Colonic mucosa (tissue), 4 donors: ENCODE measurements around the gene TARS3. TPM values are rescaled to one million over a fixed set of nuclear protein-coding genes. Genes with fewer than 3 reads are reported as not detected.

ENCODE experiments used
- DNase-seq: peaks from one replicate; pipeline ENCODE4 v3.0.0-alpha.2; 2020
- H3K27ac ChIP-seq: fragments of 200-600 bp; one replicate; pipeline ENCODE4 v1.8.0; 2021
- H3K27me3 ChIP-seq: fragments of 200-600 bp; one replicate; pipeline ENCODE4 v1.8.0; 2021
- H3K36me3 ChIP-seq: fragments of 200-600 bp; one replicate; pipeline ENCODE4 v1.8.0; 2021
- H3K4me1 ChIP-seq: fragments of 200-600 bp; one replicate; pipeline ENCODE4 v1.8.0; 2021; ENCODE audit warnings: mild to moderate bottlenecking
- H3K4me3 ChIP-seq: fragments of 200-600 bp; one replicate; pipeline ENCODE4 v1.8.0; 2021
- H3K9ac ChIP-seq, 2 donors: one replicate each; pipeline ENCODE4 v1.7.0; 2013; ENCODE audit warnings: control low read depth in 2 of 2, low read depth in 2 of 2, low read length in 2 of 2
- H3K9me3 ChIP-seq: fragments of 200-600 bp; one replicate; pipeline ENCODE4 v1.8.0; 2021
- intact Hi-C: fragments of 100-400 bp; cut with DNase I; formaldehyde crosslinking; loops from one replicate; pipeline ENCODE4 v1.14.1; 2022
- total RNA-seq, 2 donors: library from RNA; stranded (reverse); fragmentation: NEBNext Ultra II Directional in 1 of 2; extraction: Animal tissue kit (Norgen Biotek cat#: 25700) in 1 of 2; gene quantifications; one replicate each; pipeline ENCODE4 v1.2.1, GENCODE V29; 2021
- TF ChIP-seq, protein P1 (sequence below): fragments of 200-600 bp; IDR thresholded peaks from one replicate; pipeline ENCODE4 v1.8.0; 2022; ENCODE audit warnings: antibody characterized with exemption, mild to moderate bottlenecking
- donor health status: healthy.
- donor health status: DM: no; HTN: no; CAD: no.
- donor health status: DM: no; HTN: no; CAD: no.

TARS3 gene
- total RNA-seq, 2 donors from 2014 or later, result 8.7 to 8.8 TPM

DNA sequence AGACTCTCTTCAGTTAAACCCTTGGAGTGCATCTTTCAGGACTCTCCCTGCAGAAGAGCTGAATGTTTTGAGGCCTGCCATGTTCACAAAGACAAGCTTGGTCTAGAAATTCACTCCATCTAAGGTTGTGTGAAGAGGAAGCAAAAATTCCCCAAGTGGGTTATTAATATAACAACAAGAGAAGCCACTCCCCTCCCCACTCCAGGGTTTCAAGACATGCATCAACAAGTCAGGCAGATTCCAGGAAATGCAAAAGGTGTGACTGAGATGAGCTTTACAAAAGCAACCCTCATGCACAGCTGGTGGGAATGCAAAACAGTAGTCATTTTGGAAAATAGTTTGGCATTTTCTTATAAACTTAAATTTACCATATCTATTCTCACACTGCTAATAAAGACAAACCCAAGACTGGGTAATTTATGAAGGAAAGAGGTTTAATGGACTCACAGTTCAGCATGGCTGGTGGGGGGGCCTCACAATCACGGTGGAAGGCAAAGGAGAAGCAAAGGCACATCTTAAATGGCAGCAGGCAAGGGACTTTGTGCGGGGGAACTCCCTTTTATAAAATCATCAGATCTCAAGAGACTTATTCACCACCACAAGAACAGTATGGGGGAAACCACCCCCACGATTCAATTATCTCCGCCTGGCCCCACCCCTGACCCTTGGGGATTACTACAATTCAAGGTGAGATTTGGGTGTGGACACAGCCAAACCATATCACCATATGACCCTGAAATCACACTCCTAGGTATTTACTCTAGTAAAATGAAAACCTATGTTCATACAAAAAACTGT is 31.3 kb downstream of the TARS3 start:
- H3K9me3 ChIP-seq, result no peaks in the 10 kb centered on the region
- no peaks in the 10 kb centered on the region for H3K4me1 ChIP-seq
- TF ChIP-seq, protein P1, sequence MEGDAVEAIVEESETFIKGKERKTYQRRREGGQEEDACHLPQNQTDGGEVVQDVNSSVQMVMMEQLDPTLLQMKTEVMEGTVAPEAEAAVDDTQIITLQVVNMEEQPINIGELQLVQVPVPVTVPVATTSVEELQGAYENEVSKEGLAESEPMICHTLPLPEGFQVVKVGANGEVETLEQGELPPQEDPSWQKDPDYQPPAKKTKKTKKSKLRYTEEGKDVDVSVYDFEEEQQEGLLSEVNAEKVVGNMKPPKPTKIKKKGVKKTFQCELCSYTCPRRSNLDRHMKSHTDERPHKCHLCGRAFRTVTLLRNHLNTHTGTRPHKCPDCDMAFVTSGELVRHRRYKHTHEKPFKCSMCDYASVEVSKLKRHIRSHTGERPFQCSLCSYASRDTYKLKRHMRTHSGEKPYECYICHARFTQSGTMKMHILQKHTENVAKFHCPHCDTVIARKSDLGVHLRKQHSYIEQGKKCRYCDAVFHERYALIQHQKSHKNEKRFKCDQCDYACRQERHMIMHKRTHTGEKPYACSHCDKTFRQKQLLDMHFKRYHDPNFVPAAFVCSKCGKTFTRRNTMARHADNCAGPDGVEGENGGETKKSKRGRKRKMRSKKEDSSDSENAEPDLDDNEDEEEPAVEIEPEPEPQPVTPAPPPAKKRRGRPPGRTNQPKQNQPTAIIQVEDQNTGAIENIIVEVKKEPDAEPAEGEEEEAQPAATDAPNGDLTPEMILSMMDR, result no peak
- no peak overlapping the region for H3K4me3 ChIP-seq
- intact Hi-C loops, result no loop called here
- no peak overlapping the region for H3K9ac ChIP-seq
- no peaks in the 10 kb centered on the region for H3K27me3 ChIP-seq
- H3K36me3 ChIP-seq, result no peaks in the 10 kb centered on the region
- no peak for DNase-seq
- no peak overlapping the region for H3K27ac ChIP-seq

DNA sequence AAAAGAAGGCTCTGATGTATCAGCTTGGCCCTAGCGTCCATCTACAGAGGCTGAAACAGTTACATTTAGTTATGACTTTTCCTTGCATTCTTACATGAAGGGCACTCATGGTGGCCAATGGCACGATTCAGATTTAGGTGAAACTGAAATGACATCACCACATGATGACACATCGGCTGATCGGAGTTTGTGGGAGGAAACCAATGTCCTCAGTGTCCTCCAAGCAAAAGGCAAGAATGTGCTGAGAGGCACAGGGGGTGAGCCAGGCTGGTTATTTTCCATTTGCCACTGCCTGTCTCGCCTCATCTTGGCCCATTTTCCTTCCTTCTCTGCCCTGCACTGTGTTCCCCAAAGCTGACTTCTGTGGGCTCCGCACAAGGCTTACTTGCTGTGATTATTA is 34.4 kb downstream of the TARS3 start:
- H3K9me3 ChIP-seq, result no peaks in the 10 kb centered on the region
- H3K27me3 ChIP-seq, result no peaks in the 10 kb centered on the region
- no peak overlapping the region for H3K4me3 ChIP-seq
- TF ChIP-seq, protein P1, result no peak
- no peak overlapping the region for H3K9ac ChIP-seq
- H3K4me1 ChIP-seq, result no peaks in the 10 kb centered on the region
- intact Hi-C loops, result no loop called here
- no peak for DNase-seq
- H3K27ac ChIP-seq, result no peak overlapping the region
- no peaks in the 10 kb centered on the region for H3K36me3 ChIP-seq

DNA sequence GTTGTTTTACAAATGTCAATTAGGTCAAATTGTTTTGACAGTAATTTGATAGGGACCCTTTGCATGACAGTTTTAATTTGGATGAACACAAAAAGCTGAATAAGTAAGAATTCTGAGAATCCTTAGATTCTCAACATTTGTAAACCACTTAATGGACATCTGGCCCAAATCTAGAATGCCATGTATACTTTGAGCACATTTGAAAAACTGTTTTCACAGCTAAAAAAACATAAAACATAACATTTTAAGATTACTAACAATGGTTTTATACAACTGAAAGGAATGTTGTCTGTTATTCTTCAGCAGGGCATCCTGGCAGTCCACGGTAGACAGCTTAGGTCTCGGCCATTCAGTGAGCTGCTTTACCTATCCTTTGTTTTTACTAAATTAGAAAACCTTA is 37.6 kb downstream of the TARS3 start:
- no peaks in the 10 kb centered on the region for H3K9me3 ChIP-seq
- no peaks in the 10 kb centered on the region for H3K27me3 ChIP-seq
- H3K4me1 ChIP-seq, result no peaks in the 10 kb centered on the region
- no peak overlapping the region for H3K9ac ChIP-seq
- H3K4me3 ChIP-seq, result no peak overlapping the region
- TF ChIP-seq, protein P1, result no peak
- DNase-seq, result no peak
- H3K36me3 ChIP-seq, result no peaks in the 10 kb centered on the region
- H3K27ac ChIP-seq, result no peak overlapping the region
- intact Hi-C loops, result no loop called here

DNA sequence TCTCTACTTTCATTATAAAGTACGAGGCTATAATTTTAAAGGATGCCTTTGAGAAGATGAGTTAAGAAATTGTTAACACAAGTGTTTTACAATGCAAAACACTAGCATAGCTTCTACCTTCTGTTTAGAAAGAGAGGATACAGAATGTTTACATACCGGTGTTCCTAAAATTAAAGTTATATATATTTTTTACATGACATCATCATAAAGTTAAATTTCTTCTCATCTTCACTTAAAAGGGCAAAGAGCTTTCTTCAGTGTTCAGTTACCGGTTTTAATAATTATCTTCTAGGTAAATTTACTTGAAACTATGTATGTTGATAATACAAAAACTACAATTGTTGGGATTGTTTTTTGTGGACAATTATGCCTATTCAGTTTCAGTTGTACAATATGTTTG is 39.4 kb downstream of the TARS3 start:
- intact Hi-C loops, result no loop called here
- Histone ChIP-seq H3K27ac (no peak overlapping the region), H3K4me1 (no peaks in the 10 kb centered on the region), H3K9me3 (no peaks in the 10 kb centered on the region), H3K27me3 (no peaks in the 10 kb centered on the region), H3K4me3 (no peak overlapping the region), H3K9ac (no peak overlapping the region), H3K36me3 (no peaks in the 10 kb centered on the region)
- TF ChIP-seq, protein P1, result no peak
- DNase-seq, result no peak

DNA sequence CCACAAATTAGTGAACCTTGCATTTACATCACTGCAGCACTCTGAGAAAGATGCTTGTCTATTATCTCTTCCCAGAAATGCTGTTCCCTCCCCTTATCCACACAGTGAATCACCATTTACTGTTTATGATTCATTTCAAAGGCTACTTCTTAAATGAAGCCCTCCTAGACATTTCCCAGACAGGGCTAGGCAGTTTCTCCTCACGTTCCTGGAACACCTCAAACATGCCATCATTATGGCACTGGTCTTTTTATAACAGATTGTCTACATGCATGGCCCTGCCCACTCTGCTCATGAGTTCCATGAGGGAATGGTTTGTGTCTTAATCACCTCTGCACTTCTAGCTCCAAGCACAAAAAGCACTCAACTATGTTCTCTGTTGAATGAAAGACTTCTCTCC is 39.9 kb downstream of the TARS3 start:
- intact Hi-C loops, result no loop called here
- H3K36me3 ChIP-seq, result no peaks in the 10 kb centered on the region
- no peak overlapping the region for H3K9ac ChIP-seq
- no peaks in the 10 kb centered on the region for H3K9me3 ChIP-seq
- no peaks in the 10 kb centered on the region for H3K27me3 ChIP-seq
- TF ChIP-seq, protein P1, result no peak
- no peak for DNase-seq
- no peak overlapping the region for H3K4me3 ChIP-seq
- H3K4me1 ChIP-seq, result no peaks in the 10 kb centered on the region
- H3K27ac ChIP-seq, result no peak overlapping the region
